Measurements from ENCODE around the gene LIMS4.
"Not testable (repeated sequence)": the region's sequence is repeated elsewhere in the genome, so short reads cannot be mapped to it uniquely, and the experiment has no call there.

Gene LIMS4

GRCh38 chr2:110399378-110399777, 73.2 kb downstream of the LIMS4 start:
- H3K4me1 ChIP-seq (ENCODE audit: control extremely low read depth in 1 of 4, control insufficient read depth in 4 of 4, insufficient read depth in 4 of 4, low read length in 3 of 4); DNase-seq; H3K9me3 ChIP-seq (ENCODE audit: control extremely low read depth in 1 of 5, control insufficient read depth in 4 of 5, insufficient read depth in 2 of 5, low read depth in 1 of 5, low read length in 4 of 5); H3K36me3 ChIP-seq (ENCODE audit: control insufficient read depth in 4 of 4, insufficient read depth in 4 of 4, low read length in 3 of 4); CTCF ChIA-PET; H3K27me3 ChIP-seq (replicated peaks in 2 of 5; ENCODE audit: control insufficient read depth in 4 of 5, insufficient read depth in 5 of 5, low read length in 4 of 5); H3K27ac ChIP-seq (ENCODE audit: insufficient read depth in 1 of 2, low read depth in 1 of 2, low read length in 2 of 2, poor library complexity in 1 of 2, severe bottlenecking in 2 of 2); POLR2A ChIA-PET; H3K4me3 ChIP-seq (ENCODE audit: control insufficient read depth in 1 of 7, extremely low read depth in 1 of 7, insufficient read depth in 4 of 7, low read depth in 2 of 7, low read length in 6 of 7): not testable (repeated sequence)
- WGBS (ENCODE audit: insufficient coverage), result no CpG with 5 or more reads among the region's 10 CpGs

- POLR2A ChIA-PET, result not testable (repeated sequence)
Measured at GRCh38 chr2:110395990-110396389, 76.6 kb downstream of the LIMS4 start.

More at GRCh38 chr2:110395990-110396389, 76.6 kb downstream of the LIMS4 start:
- CTCF ChIA-PET; H3K27me3 ChIP-seq (replicated peaks in 2 of 5; ENCODE audit: control insufficient read depth in 4 of 5, insufficient read depth in 5 of 5, low read length in 4 of 5); H3K36me3 ChIP-seq (ENCODE audit: control insufficient read depth in 4 of 4, insufficient read depth in 4 of 4, low read length in 3 of 4); H3K27ac ChIP-seq (ENCODE audit: insufficient read depth in 1 of 2, low read depth in 1 of 2, low read length in 2 of 2, poor library complexity in 1 of 2, severe bottlenecking in 2 of 2); H3K9me3 ChIP-seq (ENCODE audit: control extremely low read depth in 1 of 5, control insufficient read depth in 4 of 5, insufficient read depth in 2 of 5, low read depth in 1 of 5, low read length in 4 of 5); DNase-seq; H3K4me3 ChIP-seq (ENCODE audit: control insufficient read depth in 1 of 7, extremely low read depth in 1 of 7, insufficient read depth in 4 of 7, low read depth in 2 of 7, low read length in 6 of 7); H3K4me1 ChIP-seq (ENCODE audit: control extremely low read depth in 1 of 4, control insufficient read depth in 4 of 4, insufficient read depth in 4 of 4, low read length in 3 of 4): not testable (repeated sequence)
- WGBS (ENCODE audit: insufficient coverage), result no CpG with 5 or more reads among the region's 5 CpGs

All from common myeloid progenitor, CD34-positive (primary cell).